Muscle layer of duodenum (tissue), 2 donors: ENCODE data around the gene CARD10.
A peak's percentile ranks its signal among the peaks of the same experiment; 100 is the strongest.
"Not testable (repeated sequence)": the region's sequence is repeated elsewhere in the genome, so short reads cannot be mapped to it uniquely, and the experiment has no call there.

Experiments
- H3K27ac ChIP-seq: one replicate; pipeline ENCODE4 v1.7.0; 2013; ENCODE audit warnings: mild to moderate bottlenecking, low read length
- H3K27me3 ChIP-seq: one replicate; pipeline ENCODE4 v1.7.0; 2013; ENCODE audit warnings: low read depth, mild to moderate bottlenecking, control low read depth, low read length
- H3K36me3 ChIP-seq, 2 donors: one replicate each; pipeline ENCODE4 v1.7.0; 2013; ENCODE audit warnings: low read length in 2 of 2, control low read depth in 1 of 2, mild to moderate bottlenecking in 1 of 2; ENCODE audit not compliant: insufficient read depth in 2 of 2, control insufficient read depth in 1 of 2
- H3K4me1 ChIP-seq, 2 donors: one replicate each; pipeline ENCODE4 v1.7.0; 2013; ENCODE audit warnings: low read length in 2 of 2, mild to moderate bottlenecking in 2 of 2, control low read depth in 1 of 2, moderate library complexity in 1 of 2; ENCODE audit not compliant: insufficient read depth in 2 of 2, control insufficient read depth in 1 of 2
- H3K4me3 ChIP-seq, 2 donors: one replicate each; pipeline ENCODE4 v1.7.0; 2013; ENCODE audit warnings: low read length in 2 of 2, low read depth in 1 of 2, mild to moderate bottlenecking in 1 of 2
- H3K9me3 ChIP-seq, 2 donors: one replicate each; pipeline ENCODE4 v1.7.0; 2013; ENCODE audit warnings: low read length in 2 of 2, control low read depth in 1 of 2, mild to moderate bottlenecking in 1 of 2; ENCODE audit not compliant: control insufficient read depth in 1 of 2
- donor health status: healthy.

Gene CARD10

GRCh38 chr22:37551981-37552380 lies 32.8 kb upstream of the CARD10 start:
- H3K36me3 ChIP-seq = no peaks in the 10 kb centered on the region
- no peak overlapping the region for H3K4me3 ChIP-seq
- no peaks in the 10 kb centered on the region for H3K9me3 ChIP-seq
- H3K4me1 ChIP-seq = peaks cover 3 to 26% of the 10 kb centered on the region in 2 donors
- H3K27ac ChIP-seq = no peak overlapping the region
- no peaks in the 10 kb centered on the region for H3K27me3 ChIP-seq

- not testable (repeated sequence) for H3K36me3 ChIP-seq, H3K27me3 ChIP-seq, H3K4me3 ChIP-seq, H3K9me3 ChIP-seq, H3K27ac ChIP-seq
- peaks cover 3 to 31% of the 10 kb centered on the region in 2 donors for H3K4me1 ChIP-seq
These were observed 31.7 kb upstream of the CARD10 start for GRCh38 chr22:37550921-37551320.

GRCh38 chr22:37549704-37550059 lies 30.5 kb upstream of the CARD10 start:
- Histone ChIP-seq H3K36me3 (no peaks in the 10 kb centered on the region), H3K27ac (no peak overlapping the region), H3K9me3 (no peaks in the 10 kb centered on the region), H3K4me3 (no peak overlapping the region), H3K27me3 (no peaks in the 10 kb centered on the region), H3K4me1 (peaks cover 7 to 44% of the 10 kb centered on the region in 2 donors)

- Histone ChIP-seq H3K4me1 (peaks cover 7 to 41% of the 10 kb centered on the region in 2 donors), H3K4me3 (no peak overlapping the region), H3K36me3 (no peaks in the 10 kb centered on the region), H3K27ac (peak overlapping the region; percentile 51), H3K27me3 (no peaks in the 10 kb centered on the region), H3K9me3 (no peaks in the 10 kb centered on the region)
These were observed 28.1 kb upstream of the CARD10 start for GRCh38 chr22:37547251-37547741.

GRCh38 chr22:37546437-37547250 lies 27.4 kb upstream of the CARD10 start:
- H3K4me1 ChIP-seq = peaks cover 4 to 34% of the 10 kb centered on the region in 2 donors
- no peaks in the 10 kb centered on the region for H3K27me3 ChIP-seq
- no peak overlapping the region for H3K4me3 ChIP-seq
- H3K9me3 ChIP-seq = no peaks in the 10 kb centered on the region
- H3K36me3 ChIP-seq = no peaks in the 10 kb centered on the region
- H3K27ac ChIP-seq = peak overlapping the region; percentile 68

GRCh38 chr22:37545703-37546436 lies 26.7 kb upstream of the CARD10 start:
- no peaks in the 10 kb centered on the region for H3K36me3 ChIP-seq
- H3K27ac ChIP-seq = peak overlapping the region; percentile 74
- peak overlapping the region in 1 of 2 donors; percentile 45 for H3K4me3 ChIP-seq
- no peaks in the 10 kb centered on the region for H3K27me3 ChIP-seq
- H3K4me1 ChIP-seq = peaks cover 4 to 31% of the 10 kb centered on the region in 2 donors
- H3K9me3 ChIP-seq = no peaks in the 10 kb centered on the region

GRCh38 chr22:37544955-37545702 lies 25.9 kb upstream of the CARD10 start:
- peaks cover 4 to 30% of the 10 kb centered on the region in 2 donors for H3K4me1 ChIP-seq
- peak overlapping the region; percentile 74 for H3K27ac ChIP-seq
- no peaks in the 10 kb centered on the region for H3K27me3 ChIP-seq
- peak overlapping the region in 1 of 2 donors; percentile 45 for H3K4me3 ChIP-seq
- H3K9me3 ChIP-seq = no peaks in the 10 kb centered on the region
- H3K36me3 ChIP-seq = no peaks in the 10 kb centered on the region

- H3K36me3 ChIP-seq = no peaks in the 10 kb centered on the region
- peaks cover 4 to 29% of the 10 kb centered on the region in 2 donors for H3K4me1 ChIP-seq
- no peak overlapping the region for H3K27ac ChIP-seq
- no peaks in the 10 kb centered on the region for H3K9me3 ChIP-seq
- no peak overlapping the region for H3K4me3 ChIP-seq
- H3K27me3 ChIP-seq = no peaks in the 10 kb centered on the region
These were observed 23.7 kb upstream of the CARD10 start for GRCh38 chr22:37542959-37543358.

GRCh38 chr22:37542416-37542815 lies 23.2 kb upstream of the CARD10 start:
- not testable (repeated sequence) for H3K27ac ChIP-seq, H3K27me3 ChIP-seq, H3K4me3 ChIP-seq, H3K9me3 ChIP-seq, H3K36me3 ChIP-seq
- H3K4me1 ChIP-seq = peaks cover 4 to 29% of the 10 kb centered on the region in 2 donors

GRCh38 chr22:37539790-37540189 lies 20.6 kb upstream of the CARD10 start:
- not testable (repeated sequence) for H3K9me3 ChIP-seq, H3K27ac ChIP-seq, H3K27me3 ChIP-seq, H3K4me1 ChIP-seq, H3K36me3 ChIP-seq, H3K4me3 ChIP-seq
